ENCODE data around the gene MEGF6. TPM values are rescaled to one million over a fixed set of nuclear protein-coding genes. Genes with fewer than 3 reads are reported as not detected.

MEGF6 gene
- total and polyA plus RNA-seq, 9 of the 15 experiments (the other 6 are each of a cell fraction or from before 2014, with no cell fraction given) = 0.03 to 1.7 (median 0.24) TPM; not detected in 3

- TF ChIP-seq ZBTB40 (IDR thresholded peaks at IDR 0.05) (no peak), ZBTB40 (CRISPR knock-in tag; IDR thresholded peaks at IDR 0.05) (no peak), ZBTB1 (CRISPR knock-in tag; IDR thresholded peaks at IDR 0.05; ENCODE audit: borderline replicate concordance, low read depth) (no peak), POLR2G (IDR thresholded peaks at IDR 0.05; ENCODE audit: low read depth, low read length) (no peak), TSHZ1 (CRISPR knock-in tag; IDR thresholded peaks at IDR 0.05) (no peak), LEF1 (IDR thresholded peaks at IDR 0.05) (no peak)
These were observed 32.9 kb downstream of the MEGF6 start (continued) for GRCh38 chr1:3578433-3578805.

Measured in K562 (cell line).